Activated CD4-positive, alpha-beta memory T cell treated with anti-CD3 and anti-CD28 coated beads for 36 hours (primary cell): ENCODE results near the gene RASGEF1C. TPM values are rescaled to one million over a fixed set of nuclear protein-coding genes. Genes with fewer than 3 reads are reported as not detected.

Experiments used
- CTCF ChIA-PET: fragments of 350-600 bp; sonication (Branson Sonifier 250); formaldehyde crosslinking; loops from one replicate; lab custom pipeline; 2021; ENCODE audit warnings: antibody characterized with exemption, inconsistent platforms; lab: Charles Lee
- POLR2A ChIA-PET: fragments of 350-600 bp; sonication (Branson Sonifier 250); formaldehyde crosslinking; loops from one replicate; lab custom pipeline; 2021; ENCODE audit warnings: antibody characterized with exemption; lab: Charles Lee
- DNase-seq: peaks from one replicate; pipeline ENCODE4 v3.0.0-alpha.2; 2020
- H3K27ac Mint-ChIP-seq: one replicate; pipeline ENCODE4 v1.8.0; 2021; ENCODE audit warnings: mixed read lengths
- H3K27me3 Mint-ChIP-seq: one replicate; pipeline ENCODE4 v1.8.0; 2021; ENCODE audit warnings: mixed read lengths
- H3K36me3 Mint-ChIP-seq: one replicate; pipeline ENCODE4 v1.8.0; 2021; ENCODE audit warnings: mixed read lengths
- H3K4me1 Mint-ChIP-seq: one replicate; pipeline ENCODE4 v1.8.0; 2021; ENCODE audit warnings: low read depth, mixed read lengths
- H3K4me3 Mint-ChIP-seq: one replicate; pipeline ENCODE4 v1.8.0; 2021; ENCODE audit warnings: mild to moderate bottlenecking, mixed read lengths
- H3K9me3 Mint-ChIP-seq: one replicate; pipeline ENCODE4 v1.8.0; 2021; ENCODE audit warnings: mixed read lengths
- intact Hi-C: fragments of 100-400 bp; cut with micrococcal nuclease; formaldehyde crosslinking; loops from one replicate; pipeline ENCODE4 v1.15.1; 2023
- total RNA-seq, 2 experiments: library from RNA; stranded (reverse); gene quantifications; one replicate each; pipeline ENCODE4 v1.2.3, GENCODE V29; 2021

Gene RASGEF1C
- total RNA-seq, 2 experiments from 2014 or later, result not detected

DNA sequence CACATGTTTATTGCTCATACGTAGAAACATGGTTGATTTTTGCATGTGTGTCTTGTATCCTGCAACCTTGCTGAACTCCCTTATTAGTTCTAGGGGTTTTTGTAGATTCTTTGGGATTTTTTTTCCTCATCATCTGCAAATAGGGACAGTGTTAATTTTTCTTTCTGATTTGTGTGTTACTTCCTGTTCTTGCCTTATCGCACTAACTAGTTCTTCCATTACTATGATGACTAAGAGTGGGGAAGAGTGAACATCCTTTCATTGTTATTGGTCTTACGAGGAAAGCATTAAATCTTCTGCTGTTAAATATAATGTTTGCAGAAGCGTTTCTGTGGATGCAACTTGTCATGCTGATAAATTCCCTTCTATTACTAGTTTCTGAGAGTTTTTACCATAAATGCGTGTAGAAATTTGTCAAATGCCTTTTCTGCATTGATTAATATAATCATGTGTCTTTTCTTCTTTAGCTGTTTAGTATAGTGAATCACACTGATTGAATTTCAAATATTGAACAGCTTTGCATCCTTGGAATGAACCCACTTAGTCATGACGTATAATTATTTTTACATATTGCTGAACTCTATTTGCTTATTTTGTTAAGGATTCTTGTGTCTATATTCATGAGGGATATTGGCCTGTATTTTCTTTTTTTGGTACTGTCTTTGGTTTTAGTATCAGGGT lies 105.4 kb downstream of the RASGEF1C start:
- H3K9me3 Mint-ChIP-seq, result peaks cover 18% of the 10 kb centered on the region
- CTCF ChIA-PET, result no interaction called here

DNA sequence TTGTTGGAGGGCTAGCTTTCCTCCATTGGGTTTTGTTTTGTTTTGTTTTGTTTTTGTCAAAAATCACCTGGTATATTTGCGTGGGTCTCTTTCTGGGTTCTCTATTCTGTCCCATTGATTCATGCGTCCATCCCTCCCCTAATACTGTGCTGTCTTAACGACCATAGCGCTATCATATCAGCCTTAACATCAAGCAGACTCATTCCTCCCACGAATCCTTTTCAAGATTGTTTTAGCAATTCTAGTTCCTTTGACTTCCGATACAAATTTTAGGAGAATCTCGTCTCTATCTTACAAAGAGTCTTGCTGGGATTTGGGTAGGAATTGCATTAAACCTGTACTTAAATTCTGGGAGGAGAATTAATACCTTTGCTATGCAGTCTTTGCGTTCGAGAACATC lies 106.4 kb downstream of the RASGEF1C start:
- Mint-ChIP-seq H3K27me3 (peaks cover 2% of the 10 kb centered on the region), H3K36me3 (no peaks in the 10 kb centered on the region), H3K4me1 (no peaks in the 10 kb centered on the region), H3K27ac (no peak overlapping the region), H3K4me3 (no peak overlapping the region), H3K9me3 (peaks cover 12% of the 10 kb centered on the region)
- ChIA-PET POLR2A (no interaction called here), CTCF (no interaction called here)
- no peak for DNase-seq
- intact Hi-C loops, result no loop called here

More for the DNA sequence above, 105.4 kb downstream of the RASGEF1C start:
- Mint-ChIP-seq H3K36me3 (peaks cover 3% of the 10 kb centered on the region), H3K4me1 (no peaks in the 10 kb centered on the region), H3K27me3 (peaks cover 2% of the 10 kb centered on the region), H3K27ac (no peak overlapping the region), H3K4me3 (no peak overlapping the region)
- no peak for DNase-seq
- POLR2A ChIA-PET, result no interaction called here
- intact Hi-C loops, result no loop called here

- CTCF ChIA-PET, result no interaction called here
- H3K27ac Mint-ChIP-seq, result no peak overlapping the region
Measured at GRCh38 chr5:180101451-180102105, 107.4 kb downstream of the RASGEF1C start.

DNA sequence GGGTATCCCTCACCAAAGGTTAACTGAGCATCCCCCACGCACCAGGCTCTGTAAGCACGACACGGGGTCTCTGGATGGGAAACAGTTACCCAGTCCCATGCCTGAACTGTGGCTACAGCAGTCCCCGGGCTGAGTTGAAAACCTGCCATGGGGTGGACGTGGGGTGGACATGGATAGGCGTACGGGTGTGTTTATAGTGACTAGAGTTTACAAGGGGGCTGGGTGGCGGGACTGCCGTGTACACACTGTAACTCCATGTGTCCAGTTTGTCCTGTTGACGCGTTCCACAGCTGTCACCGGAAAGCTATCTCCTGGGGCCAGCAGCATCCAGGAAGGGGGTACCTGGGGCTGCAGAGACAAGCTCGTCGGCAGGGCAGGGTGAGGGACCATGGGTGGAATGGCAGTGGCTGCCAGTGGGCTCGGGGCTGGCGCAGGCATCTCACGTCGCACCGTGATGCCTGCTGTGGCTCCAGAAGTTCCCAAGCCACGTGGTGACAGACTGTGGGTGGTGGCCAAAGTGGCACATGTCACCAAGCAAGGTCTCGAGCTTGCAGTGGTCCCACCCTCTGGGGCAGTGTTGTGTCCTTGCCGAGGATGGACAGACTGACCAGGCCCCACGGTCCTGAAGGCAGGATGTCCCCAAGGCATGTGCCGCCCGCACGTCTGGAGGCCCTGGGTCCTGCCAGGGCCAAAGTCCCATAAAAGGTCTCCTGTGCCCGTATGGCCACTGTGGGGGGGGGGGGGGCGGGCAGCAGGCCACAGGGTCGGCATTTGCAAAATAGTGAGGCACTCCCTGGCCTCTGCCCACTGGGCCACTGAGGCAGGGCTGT lies 108.2 kb downstream of the RASGEF1C start:
- intact Hi-C loops, result no loop called here
- Mint-ChIP-seq H3K9me3 (no peaks in the 10 kb centered on the region), H3K4me1 (no peaks in the 10 kb centered on the region), H3K36me3 (no peaks in the 10 kb centered on the region), H3K4me3 (no peak overlapping the region), H3K27ac (no peak overlapping the region), H3K27me3 (no peaks in the 10 kb centered on the region)
- POLR2A ChIA-PET, result interaction anchor here (0.8 kb wide), 1 partner anchor 9 kb away, joined by 3 read pairs; no protein-coding TSS in a partner anchor
- no peak for DNase-seq
- CTCF ChIA-PET, result no interaction called here

More at GRCh38 chr5:180101451-180102105, 107.4 kb downstream of the RASGEF1C start:
- Mint-ChIP-seq H3K4me3 (no peak overlapping the region), H3K4me1 (no peaks in the 10 kb centered on the region), H3K36me3 (no peaks in the 10 kb centered on the region), H3K27me3 (peaks cover 2% of the 10 kb centered on the region), H3K9me3 (peaks cover 5% of the 10 kb centered on the region)
- intact Hi-C loops, result no loop called here
- DNase-seq, result no peak
- POLR2A ChIA-PET, result interaction anchor here (0.8 kb wide), 1 partner anchor 10 kb away, joined by 3 read pairs; no protein-coding TSS in a partner anchor

DNA sequence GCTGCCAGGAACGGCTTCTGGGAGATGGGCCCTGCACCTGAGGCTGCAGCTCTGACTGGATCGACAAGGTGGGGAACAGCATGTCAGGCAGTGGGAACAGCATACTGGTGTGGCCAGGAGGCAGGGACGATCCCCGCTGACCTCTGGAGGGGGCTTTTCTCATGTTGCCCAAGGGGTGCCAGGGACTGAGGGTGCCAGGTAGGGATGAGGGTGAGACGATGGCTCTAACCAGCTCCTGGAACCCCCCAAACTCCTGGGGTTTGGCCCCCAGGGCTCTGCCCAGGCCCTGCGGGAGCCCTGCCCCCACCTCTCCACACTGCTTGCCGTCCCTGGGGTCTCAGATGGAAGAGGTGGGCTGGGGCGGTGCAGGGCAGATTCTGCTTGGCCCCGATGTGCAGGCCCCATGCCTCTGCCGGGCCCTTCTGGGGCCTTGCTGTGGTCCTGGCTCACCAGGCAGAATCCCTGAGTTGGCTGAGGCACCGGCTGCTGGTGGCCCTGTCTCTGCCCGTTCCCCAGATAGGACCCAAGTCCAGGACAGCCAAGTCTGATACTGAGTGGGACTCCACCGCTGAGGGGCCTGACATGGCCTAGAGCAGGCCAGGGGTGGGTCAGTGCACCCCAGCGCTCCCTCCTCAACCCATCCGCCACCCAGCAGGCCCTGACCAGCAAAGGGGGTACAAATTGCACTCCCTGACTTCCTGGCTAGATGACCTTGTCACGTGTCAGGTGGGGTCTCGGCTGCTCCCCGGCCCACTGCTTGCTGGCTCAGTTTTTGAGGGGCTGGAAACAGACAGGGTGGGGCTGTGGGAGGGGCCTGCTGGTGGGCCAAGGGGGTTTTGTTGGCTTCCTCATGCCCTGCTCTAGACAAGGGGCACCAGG lies 109.0 kb downstream of the RASGEF1C start:
- Mint-ChIP-seq H3K4me1 (no peaks in the 10 kb centered on the region), H3K27ac (no peak overlapping the region), H3K27me3 (no peaks in the 10 kb centered on the region), H3K36me3 (no peaks in the 10 kb centered on the region), H3K9me3 (no peaks in the 10 kb centered on the region), H3K4me3 (no peak overlapping the region)
- DNase-seq, result no peak
- ChIA-PET POLR2A (no interaction called here), CTCF (no interaction called here)
- intact Hi-C loops, result no loop called here

DNA sequence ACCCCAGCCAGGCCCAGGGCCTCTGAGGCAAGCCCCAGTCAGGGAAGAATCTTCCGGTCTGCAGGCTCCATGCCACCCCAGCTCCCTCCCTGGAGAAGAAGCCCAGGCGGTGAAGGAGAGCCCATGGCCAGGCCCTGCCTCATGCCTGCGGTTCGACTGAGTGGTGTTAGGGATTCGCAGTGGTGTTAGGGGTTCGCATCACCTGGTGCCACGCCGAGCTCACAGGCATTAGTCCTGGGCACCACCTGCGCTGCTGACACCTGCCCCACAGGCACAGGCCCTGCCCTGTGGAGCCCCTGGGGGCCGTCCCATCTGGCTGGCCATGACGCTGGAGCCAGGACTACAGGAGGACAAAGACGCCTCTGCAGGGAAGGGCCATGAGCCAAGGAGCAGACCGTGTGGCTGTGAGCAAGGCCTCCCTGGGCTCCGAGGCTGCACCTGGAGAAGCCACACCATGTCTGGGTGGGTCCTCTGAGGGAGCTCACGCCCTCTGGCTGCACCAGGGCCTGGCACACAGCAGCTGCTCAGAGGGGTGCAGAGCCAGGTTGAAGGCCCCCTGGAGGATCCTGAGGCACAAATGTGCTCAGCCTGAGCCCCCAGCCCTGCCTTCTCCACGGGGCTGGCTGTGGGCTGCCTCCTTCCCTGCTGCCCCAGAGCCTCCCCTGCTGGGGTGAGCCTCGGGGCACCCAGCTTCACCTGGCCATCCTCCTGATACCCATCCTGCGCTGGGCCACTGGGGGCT lies 109.8 kb downstream of the RASGEF1C start:
- no peaks in the 10 kb centered on the region for H3K9me3 Mint-ChIP-seq
- ChIA-PET POLR2A (no interaction called here), CTCF (no interaction called here)
- no peaks in the 10 kb centered on the region for H3K36me3 Mint-ChIP-seq
- intact Hi-C loops, result no loop called here
- H3K4me3 Mint-ChIP-seq, result no peak overlapping the region
- DNase-seq, result no peak
- no peak overlapping the region for H3K27ac Mint-ChIP-seq
- H3K27me3 Mint-ChIP-seq, result no peaks in the 10 kb centered on the region
- H3K4me1 Mint-ChIP-seq, result no peaks in the 10 kb centered on the region

DNA sequence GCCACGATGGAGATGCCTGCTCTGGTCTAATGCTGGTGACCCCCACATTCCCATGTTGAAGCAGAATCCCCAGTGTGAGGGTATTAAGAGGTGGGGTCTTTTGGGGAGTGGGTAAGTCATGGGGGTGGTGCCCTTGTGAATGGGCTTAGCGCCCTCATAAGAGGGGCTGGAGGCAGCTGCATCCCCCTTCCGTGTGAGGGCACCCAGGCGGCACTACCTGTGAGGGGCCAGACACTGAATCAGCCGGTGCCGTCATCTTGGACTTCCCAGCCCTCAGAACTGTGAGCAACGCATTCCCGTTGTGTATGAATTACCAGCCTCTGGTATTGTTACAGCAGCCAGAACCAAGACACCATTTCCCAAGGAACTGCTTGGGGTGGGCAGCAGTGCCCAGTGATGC lies 110.5 kb downstream of the RASGEF1C start:
- Mint-ChIP-seq H3K4me1 (no peaks in the 10 kb centered on the region), H3K4me3 (no peak overlapping the region), H3K9me3 (no peaks in the 10 kb centered on the region), H3K36me3 (no peaks in the 10 kb centered on the region), H3K27me3 (no peaks in the 10 kb centered on the region), H3K27ac (no peak overlapping the region)
- ChIA-PET POLR2A (no interaction called here), CTCF (no interaction called here)
- intact Hi-C loops, result no loop called here
- no peak for DNase-seq

GRCh38 chr5:180097926-180098325 lies 111.1 kb downstream of the RASGEF1C start:
- Mint-ChIP-seq H3K4me3 (no peak overlapping the region), H3K36me3 (no peaks in the 10 kb centered on the region), H3K27me3 (no peaks in the 10 kb centered on the region), H3K9me3 (no peaks in the 10 kb centered on the region), H3K27ac (no peak overlapping the region), H3K4me1 (no peaks in the 10 kb centered on the region)
- intact Hi-C loops, result no loop called here
- ChIA-PET POLR2A (no interaction called here), CTCF (no interaction called here)
- no peak for DNase-seq

DNA sequence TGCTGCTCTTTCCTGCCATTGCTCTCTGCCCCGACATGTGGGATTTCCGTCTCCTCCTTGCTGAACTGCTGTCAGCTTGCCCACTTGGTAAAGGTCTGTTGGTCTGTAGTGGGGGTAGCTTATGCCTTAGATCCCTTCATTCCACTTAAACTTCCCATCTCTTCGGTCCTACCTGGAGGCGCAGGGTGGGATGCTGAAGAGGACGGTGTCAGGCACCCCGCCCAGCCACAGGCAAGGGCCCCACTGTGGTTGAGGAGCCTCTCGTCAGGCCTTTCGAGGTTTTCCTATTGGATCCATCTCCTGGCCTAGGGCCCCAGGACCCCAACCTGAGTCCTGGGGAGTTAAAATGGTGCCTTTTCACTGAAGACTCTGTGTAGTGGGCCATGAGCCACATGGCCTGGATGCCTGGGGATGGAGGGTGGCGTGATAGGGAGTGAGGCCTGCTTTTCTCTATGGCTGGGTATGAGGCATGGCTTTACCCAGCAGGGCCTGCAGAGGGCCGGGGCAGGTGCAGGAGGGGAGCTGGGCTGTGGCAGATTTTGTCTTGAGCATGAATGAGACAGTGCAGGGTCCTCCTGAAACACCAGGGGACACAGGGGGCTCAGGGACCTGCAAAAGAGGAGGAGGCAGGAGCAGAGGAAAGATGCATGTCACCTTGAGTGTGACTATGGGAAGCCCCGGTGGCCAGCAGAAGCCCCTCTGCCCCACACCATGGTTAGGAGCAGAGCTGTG lies 111.7 kb downstream of the RASGEF1C start:
- ChIA-PET CTCF (no interaction called here), POLR2A (no interaction called here)
- no peak for DNase-seq
- no peak overlapping the region for H3K4me3 Mint-ChIP-seq
- no peaks in the 10 kb centered on the region for H3K9me3 Mint-ChIP-seq
- no peak overlapping the region for H3K27ac Mint-ChIP-seq
- no peaks in the 10 kb centered on the region for H3K36me3 Mint-ChIP-seq
- intact Hi-C loops, result no loop called here
- no peaks in the 10 kb centered on the region for H3K27me3 Mint-ChIP-seq
- H3K4me1 Mint-ChIP-seq, result no peaks in the 10 kb centered on the region

DNA sequence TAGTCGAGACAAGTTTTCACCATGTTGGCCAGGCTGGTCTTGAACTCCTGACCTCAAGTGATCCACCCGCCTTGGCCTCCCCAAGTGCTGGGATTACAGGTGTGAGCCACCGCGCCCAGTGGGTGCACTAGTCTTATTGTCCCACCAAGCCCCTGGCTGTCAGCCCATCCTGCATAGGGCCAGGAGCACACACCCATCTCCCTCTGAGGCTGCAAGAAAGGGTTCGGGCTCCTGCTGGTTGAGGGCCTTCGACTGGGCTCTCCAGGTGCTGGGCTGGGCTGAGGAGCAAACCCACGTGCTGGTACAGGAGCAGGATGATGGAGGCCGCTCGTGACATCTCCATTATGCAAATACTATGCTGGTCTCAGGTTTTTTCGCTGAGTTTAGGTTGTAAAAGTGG lies 112.4 kb downstream of the RASGEF1C start:
- intact Hi-C loops, result no loop called here
- H3K27me3 Mint-ChIP-seq, result no peaks in the 10 kb centered on the region
- H3K4me1 Mint-ChIP-seq, result no peaks in the 10 kb centered on the region
- no peaks in the 10 kb centered on the region for H3K36me3 Mint-ChIP-seq
- no peak overlapping the region for H3K27ac Mint-ChIP-seq
- ChIA-PET CTCF (no interaction called here), POLR2A (no interaction called here)
- no peak overlapping the region for H3K4me3 Mint-ChIP-seq
- no peaks in the 10 kb centered on the region for H3K9me3 Mint-ChIP-seq
- DNase-seq, result no peak

GRCh38 chr5:180095545-180095944 lies 113.5 kb downstream of the RASGEF1C start:
- POLR2A ChIA-PET, result no interaction called here
- Mint-ChIP-seq H3K27ac (no peak overlapping the region), H3K4me1 (peaks cover 2% of the 10 kb centered on the region), H3K27me3 (no peaks in the 10 kb centered on the region), H3K9me3 (no peaks in the 10 kb centered on the region), H3K36me3 (no peaks in the 10 kb centered on the region), H3K4me3 (no peak overlapping the region)
- CTCF ChIA-PET, result no interaction called here
- DNase-seq, result no peak
- intact Hi-C loops, result no loop called here
